HCT116 (cell line): ENCODE results near the gene SPATA16. TPM values are rescaled to one million over a fixed set of nuclear protein-coding genes. Genes with fewer than 3 reads are reported as not detected.
A peak's percentile ranks its signal among the peaks of the same experiment; 100 is the strongest.

ENCODE experiments used
- ATAC-seq: fragments of 200-7000 bp; cut with Tn5 transposase; 2 replicates; pipeline ENCODE4 v1.9.1; 2020; ENCODE audit warnings: mild to moderate bottlenecking, moderate library complexity
- BruUV-seq: library from RNA; stranded (reverse); fragments of 400-500 nt; replicated peaks from 2 replicates; lab custom pipeline; 2021; lab: Mats Ljungman, UMichigan
- CTCF ChIA-PET: fragments of 300-600 bp; sonication (Branson Sonifier 250); formaldehyde crosslinking; loops from one replicate; lab custom pipeline; 2021; ENCODE audit warnings: antibody characterized with exemption; lab: Charles Lee
- POLR2A ChIA-PET: fragments of 300-600, 350-600 bp; sonication (Branson Sonifier 250); formaldehyde crosslinking; loops from one replicate; lab custom pipeline; 2021; ENCODE audit warnings: antibody characterized with exemption; lab: Charles Lee
- RAD21 ChIA-PET, 2 experiments: fragments of 300-600 bp; sonication (Branson Sonifier 250); formaldehyde crosslinking; loops; one replicate each; lab custom pipeline; 2023; ENCODE audit warnings: low total read pairs in 2 of 2; ENCODE audit not compliant: uncharacterized antibody in 2 of 2, unreplicated experiment in 2 of 2, low non-redundant PET in 1 of 2; lab: Charles Lee
- DNase-seq: peaks from one replicate; pipeline ENCODE4 v3.0.0-alpha.2; 2010; ENCODE audit warnings: low read depth, low spot score
- H2AFZ ChIP-seq: fragments of 200-600 bp; shearing (Covaris generic), sonication (generic); 2 replicates; pipeline ENCODE4 v1.6.1; 2017; ENCODE audit warnings: low read depth, mixed run types, mixed read lengths, antibody characterized with exemption, low read length; ENCODE audit not compliant: poor library complexity, severe bottlenecking
- H3K27ac ChIP-seq: 2 replicates; pipeline ENCODE4 v1.5.1; 2012; ENCODE audit warnings: low read depth, low read length
- H3K27me3 ChIP-seq: fragments of 200-600 bp; sonication (generic); 2 replicates; pipeline ENCODE4 v1.6.1; 2016; ENCODE audit warnings: mixed run types, low read length, mixed read lengths; ENCODE audit not compliant: insufficient read depth
- H3K36me3 ChIP-seq, 2 experiments: fragments of 200-500 bp in 1 of 2; fragments of 200-600 bp in 1 of 2; sonication (Bioruptor generic) in 1 of 2; sonication (generic) in 1 of 2; 2 replicates each; pipeline versions ENCODE4 v1.5.1 to v1.6.1; 2014 to 2016; ENCODE audit warnings: low read length in 2 of 2, inconsistent platforms in 1 of 2, mixed read lengths in 1 of 2, mixed run types in 1 of 2; ENCODE audit not compliant: insufficient read depth in 2 of 2, control insufficient read depth in 1 of 2
- H3K4me1 ChIP-seq, 2 experiments: fragments of 200-600 bp in 1 of 2; sonication (generic) in 1 of 2; 2 replicates each; pipeline versions ENCODE4 v1.5.1 to v1.6.1; 2012 to 2017; ENCODE audit warnings: low read length in 2 of 2, inconsistent platforms in 1 of 2, mild to moderate bottlenecking in 1 of 2, mixed read lengths in 1 of 2, mixed run types in 1 of 2, moderate library complexity in 1 of 2; ENCODE audit not compliant: insufficient read depth in 2 of 2, control insufficient read depth in 1 of 2
- H3K4me2 ChIP-seq: fragments of 200-600 bp; sonication (generic); 2 replicates; pipeline ENCODE4 v1.6.1; 2017; ENCODE audit warnings: mixed run types, low read length, mixed read lengths
- H3K4me3 ChIP-seq, 2 experiments: fragments of 200-600 bp in 1 of 2; sonication (generic) in 1 of 2; replicated peaks in 1 of 2; 2 replicates each; pipeline ENCODE4 v1.5.1; 2011 to 2016; ENCODE audit warnings: low read length in 2 of 2, control low read depth in 1 of 2, low read depth in 1 of 2, mild to moderate bottlenecking in 1 of 2, mixed read lengths in 1 of 2, mixed run types in 1 of 2
- H3K79me2 ChIP-seq: fragments of 200-600 bp; sonication (generic); 2 replicates; pipeline ENCODE4 v1.6.1; 2017; ENCODE audit warnings: mild to moderate bottlenecking, mixed run types, low read length, moderate library complexity, mixed read lengths; ENCODE audit not compliant: insufficient read depth
- H3K9ac ChIP-seq: fragments of 200-600 bp; sonication (generic); 2 replicates; pipeline ENCODE4 v1.6.1; 2016; ENCODE audit warnings: low read length, mixed read lengths
- H3K9me2 ChIP-seq: fragments of 200-600 bp; sonication (generic), shearing (Covaris generic); 2 replicates; pipeline ENCODE4 v1.6.1; 2017; ENCODE audit warnings: mixed run types, mild to moderate bottlenecking, moderate library complexity; ENCODE audit not compliant: insufficient read depth
- H3K9me3 ChIP-seq, 2 experiments: fragments of 200-500 bp in 1 of 2; fragments of 200-600 bp in 1 of 2; sonication (Bioruptor generic) in 1 of 2; sonication (generic) in 1 of 2; 2 replicates each; pipeline ENCODE4 v1.6.1; 2014 to 2017; ENCODE audit warnings: low read length in 2 of 2, mixed read lengths in 2 of 2, inconsistent platforms in 1 of 2, low read depth in 1 of 2, mild to moderate bottlenecking in 1 of 2, mixed run types in 1 of 2, moderate library complexity in 1 of 2; ENCODE audit not compliant: control insufficient read depth in 1 of 2, insufficient read depth in 1 of 2
- H4K20me1 ChIP-seq: fragments of 200-600 bp; sonication (generic), shearing (Covaris generic); 2 replicates; pipeline ENCODE4 v1.6.1; 2017; ENCODE audit warnings: mixed run types, mild to moderate bottlenecking, moderate library complexity; ENCODE audit not compliant: insufficient read depth
- ATF3 ChIP-seq: IDR thresholded peaks from 2 replicates; pipeline ENCODE4 v1.6.1; 2012
- CBX3 ChIP-seq: IDR thresholded peaks from 2 replicates; pipeline ENCODE4 v1.6.1; 2012; ENCODE audit warnings: low read depth
- CEBPB ChIP-seq: IDR thresholded peaks from 2 replicates; pipeline ENCODE4 v1.6.1; 2012; ENCODE audit warnings: low read depth
- CTCF ChIP-seq, 3 experiments: fragments of 200-600 bp in 1 of 3; sonication (generic) in 1 of 3; IDR thresholded peaks in 2 of 3; conservative IDR thresholded peaks in 1 of 3; 2 replicates each; pipeline ENCODE4 v1.5.1; 2012 to 2017; ENCODE audit warnings: low read depth in 2 of 3, low read length in 2 of 3, antibody characterized with exemption in 1 of 3, borderline replicate concordance in 1 of 3, control low read depth in 1 of 3, mild to moderate bottlenecking in 1 of 3, mixed read lengths in 1 of 3, mixed run types in 1 of 3, moderate library complexity in 1 of 3; ENCODE audit not compliant: insufficient read depth in 1 of 3
- EGR1 ChIP-seq: IDR thresholded peaks from 2 replicates; pipeline ENCODE4 v1.6.1; 2012; ENCODE audit warnings: low read depth
- ELF1 ChIP-seq: IDR thresholded peaks from 2 replicates; pipeline ENCODE4 v1.6.1; 2012; ENCODE audit warnings: low read depth, borderline replicate concordance
- EZH2 ChIP-seq: fragments of 200-600 bp; sonication (generic); IDR thresholded peaks from 2 replicates; pipeline ENCODE4 v1.6.1; 2017; ENCODE audit warnings: antibody characterized with exemption, mixed run types
- EZH2phosphoT487 ChIP-seq: fragments of 200-600 bp; IDR thresholded peaks from 2 replicates; pipeline ENCODE4 v1.6.1; 2018; ENCODE audit warnings: antibody characterized with exemption, borderline replicate concordance
- JUND ChIP-seq: IDR thresholded peaks from 2 replicates; pipeline ENCODE4 v1.6.1; 2012
- POLR2A ChIP-seq: IDR thresholded peaks from 2 replicates; pipeline ENCODE4 v1.7.0; 2011; ENCODE audit warnings: borderline replicate concordance; ENCODE audit not compliant: insufficient read depth, insufficient read length; ENCODE audit errors: extremely low read depth
- RAD21 ChIP-seq: IDR thresholded peaks from 2 replicates; pipeline ENCODE4 v1.6.1; 2012; ENCODE audit warnings: low read depth, mild to moderate bottlenecking
- SRF ChIP-seq: IDR thresholded peaks from 2 replicates; pipeline ENCODE4 v1.6.1; 2012; ENCODE audit warnings: low read depth
- TCF7L2 ChIP-seq: IDR thresholded peaks from 2 replicates; pipeline ENCODE4 v1.7.0; 2011; ENCODE audit warnings: borderline replicate concordance, inconsistent platforms; ENCODE audit not compliant: insufficient read depth, insufficient read length; ENCODE audit errors: extremely low read depth
- YY1 ChIP-seq: IDR thresholded peaks from 2 replicates; pipeline ENCODE4 v1.6.1; 2011; ENCODE audit warnings: low read length, low read depth, moderate library complexity, mild to moderate bottlenecking; ENCODE audit not compliant: insufficient replicate concordance; ENCODE audit errors: extremely low read depth
- ZBTB33 ChIP-seq: IDR thresholded peaks from 2 replicates; pipeline ENCODE4 v1.6.1; 2011; ENCODE audit warnings: mild to moderate bottlenecking, low read length, moderate library complexity; ENCODE audit not compliant: insufficient replicate concordance; ENCODE audit errors: extremely low read depth
- intact Hi-C: fragments of 100-400 bp; cut with micrococcal nuclease; formaldehyde crosslinking; loops from 2 replicates; pipeline ENCODE4 v1.10.0; 2022
- total RNA-seq: library from RNA; stranded (reverse); gene quantifications from one replicate; pipeline ENCODE4 v1.2.1, GENCODE V29; 2021; ENCODE audit not compliant: unreplicated experiment

Gene SPATA16
- total RNA-seq, 1 experiment from 2014 or later, result not detected

- no peaks in the 10 kb centered on the region for H3K9me3 ChIP-seq
- intact Hi-C loops, result no loop called here
- H3K9ac ChIP-seq, result no peak overlapping the region
- ChIA-PET RAD21 (no interaction called here), CTCF (no interaction called here), POLR2A (no interaction called here)
- no peaks in the 10 kb centered on the region for H4K20me1 ChIP-seq
- H3K36me3 ChIP-seq, result no peaks in the 10 kb centered on the region
- no peak overlapping the region for H3K4me2 ChIP-seq
- no peaks in the 10 kb centered on the region for H3K79me2 ChIP-seq
- BruUV-seq, result no TSS peak
- DNase-seq (no peak), ATAC-seq (no peak)
- no peak overlapping the region for H2AFZ ChIP-seq
- no peak overlapping the region for H3K27ac ChIP-seq
- no peaks in the 10 kb centered on the region for H3K4me1 ChIP-seq
- H3K9me2 ChIP-seq, result no peaks in the 10 kb centered on the region
- TF ChIP-seq YY1 (no peak), CTCF (IDR thresholded peaks at IDR 0.05 in 2 of 3, conservative IDR thresholded peaks at IDR 0.05 in 1 of 3; ENCODE audit: borderline replicate concordance in 1 of 3, insufficient read depth in 1 of 3, low read depth in 2 of 3, low read length in 2 of 3) (no peak), ELF1 (no peak), JUND (no peak), CEBPB (peak; percentile 40; the same call in 1 of the 2 replicates)
- no peak overlapping the region for H3K4me3 ChIP-seq
- no peaks in the 10 kb centered on the region for H3K27me3 ChIP-seq
These were observed 149.5 kb downstream of the SPATA16 start for GRCh38 chr3:172991424-172991996.

- no peaks in the 10 kb centered on the region for H3K9me3 ChIP-seq
- ChIA-PET RAD21 (no interaction called here), CTCF (interaction anchor here (0.6 kb wide), 1 partner anchor 384 kb away, joined by 3 read pairs; no protein-coding TSS in a partner anchor), POLR2A (no interaction called here)
- H3K9ac ChIP-seq, result no peak overlapping the region
- no peaks in the 10 kb centered on the region for H3K4me1 ChIP-seq
- H3K9me2 ChIP-seq, result no peaks in the 10 kb centered on the region
- ATAC-seq (no peak), DNase-seq (no peak)
- no peaks in the 10 kb centered on the region for H3K27me3 ChIP-seq
- no peaks in the 10 kb centered on the region for H3K36me3 ChIP-seq
- no peak overlapping the region for H2AFZ ChIP-seq
- H3K4me3 ChIP-seq, result no peak overlapping the region
- H3K79me2 ChIP-seq, result no peaks in the 10 kb centered on the region
- no peak overlapping the region for H3K27ac ChIP-seq
- H3K4me2 ChIP-seq, result no peak overlapping the region
- no peaks in the 10 kb centered on the region for H4K20me1 ChIP-seq
- no TSS peak for BruUV-seq
- intact Hi-C loops, result no loop called here
- TF ChIP-seq EZH2phosphoT487 (no peak), ZBTB33 (no peak), SRF (no peak), RAD21 (no peak), TCF7L2 (no peak), POLR2A (no peak), EZH2 (no peak), ATF3 (no peak), CBX3 (no peak), JUND (no peak), EGR1 (no peak)
These were observed 151.7 kb downstream of the SPATA16 start for GRCh38 chr3:172989373-172989772.
